CD4-positive, alpha-beta T cell treated with Interferon gamma for 1 hour (primary cell): ENCODE results near the gene TEX12.
"Not testable (repeated sequence)": the region's sequence is repeated elsewhere in the genome, so short reads cannot be mapped to it uniquely, and the experiment has no call there.

Source experiments
- DNase-seq: peaks from one replicate; pipeline ENCODE4 v3.0.0-alpha.2; 2020

TEX12 gene, protein sequence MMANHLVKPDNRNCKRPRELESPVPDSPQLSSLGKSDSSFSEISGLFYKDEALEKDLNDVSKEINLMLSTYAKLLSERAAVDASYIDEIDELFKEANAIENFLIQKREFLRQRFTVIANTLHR

DNA sequence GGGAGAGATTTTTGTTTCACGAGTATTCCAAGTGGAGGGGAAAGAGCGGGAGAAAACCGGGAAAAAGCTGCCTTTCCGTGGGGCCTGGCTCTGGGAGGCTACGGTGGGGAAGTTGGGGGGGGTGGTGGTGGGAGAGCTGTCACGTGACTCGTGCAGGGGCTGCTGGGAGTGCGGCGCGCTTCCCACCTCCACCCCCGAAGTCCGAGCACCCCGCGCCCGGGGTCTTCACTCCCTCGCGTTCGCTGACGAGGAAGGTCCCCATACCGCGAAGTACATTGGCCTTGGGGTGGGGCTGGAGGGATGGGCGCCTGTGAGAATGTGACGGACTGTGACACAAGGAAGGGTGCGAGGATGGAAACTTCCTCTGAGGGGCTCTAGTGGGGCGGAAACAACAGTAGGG, at the start of gene TEX12:
TSS of gene TEX12 (plus strand) at position 228 of the 400 bp plus-strand sequence. CDS start 1,897 bp downstream, outside the sequence.
- no peak for DNase-seq

DNA sequence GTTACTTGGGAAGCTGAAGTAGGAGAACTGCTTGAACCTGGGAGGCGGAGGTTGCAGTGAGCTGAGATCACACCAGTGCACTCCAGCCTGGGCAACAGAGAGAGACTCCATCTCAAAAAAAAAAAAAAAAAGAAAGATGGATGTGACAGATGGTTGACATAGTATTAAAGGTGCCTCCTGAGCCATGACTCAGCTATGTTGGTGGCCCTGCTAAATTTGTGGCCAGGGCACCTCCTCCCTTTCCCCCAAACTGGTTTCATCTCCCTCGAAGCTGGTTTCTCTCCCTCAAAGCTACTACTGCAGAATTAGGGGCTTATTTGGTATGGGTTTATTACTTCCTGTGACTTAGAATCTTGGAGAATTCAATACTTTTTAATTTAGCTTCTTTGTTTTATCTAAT, 49.0 kb upstream of the TEX12 start:
- no peak for DNase-seq

DNA sequence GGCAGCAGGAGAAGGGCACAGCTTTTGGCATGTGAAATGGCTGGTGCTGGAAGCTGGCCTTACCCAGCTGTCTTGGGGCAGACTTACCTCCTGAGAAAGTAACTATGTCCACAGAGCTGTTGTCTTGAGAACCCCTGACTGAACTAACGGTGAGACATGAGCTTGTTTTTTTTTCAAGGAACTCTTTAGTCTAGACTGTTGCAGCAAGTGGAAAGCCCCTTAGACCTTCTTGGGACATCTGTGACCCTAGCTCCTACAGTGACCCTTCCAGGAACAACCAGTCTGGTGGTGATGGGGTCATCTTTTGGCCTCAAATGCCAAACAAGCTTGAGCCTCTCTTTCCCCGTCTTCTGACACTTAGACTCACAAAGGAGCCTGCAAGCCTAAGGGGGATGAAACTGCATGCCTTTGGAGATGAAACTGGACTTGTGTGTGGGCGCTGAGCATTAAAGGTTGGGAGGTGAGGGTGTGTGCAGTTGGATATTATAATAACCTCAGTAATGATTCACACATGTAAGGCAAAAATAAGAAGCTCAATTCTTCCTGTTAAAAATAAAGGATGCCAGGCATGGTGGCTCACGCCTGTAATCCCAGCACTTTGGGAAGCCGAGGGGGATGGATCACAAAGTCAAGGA, 45.1 kb upstream of the TEX12 start:
- DNase-seq: no peak

DNA sequence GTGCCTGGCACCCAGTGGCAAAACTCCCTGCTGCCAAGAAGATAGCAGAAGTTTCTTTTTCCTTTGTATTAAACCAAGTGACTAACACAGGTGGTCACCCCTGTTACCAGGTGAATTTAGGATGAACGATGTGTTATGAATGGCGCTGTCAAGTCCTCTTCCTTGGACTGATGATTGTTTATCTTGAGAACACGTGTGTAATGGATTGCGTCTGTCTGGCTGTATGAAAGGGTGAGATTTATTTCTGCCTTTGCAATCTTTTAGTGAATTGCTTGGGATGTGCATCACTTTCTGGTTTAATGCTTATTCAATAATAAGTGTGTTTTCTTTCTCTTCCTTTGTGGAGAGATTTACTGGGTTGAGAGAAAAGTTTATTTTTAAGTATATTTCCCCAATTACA, 44.0 kb upstream of the TEX12 start:
- DNase-seq: no peak

DNA sequence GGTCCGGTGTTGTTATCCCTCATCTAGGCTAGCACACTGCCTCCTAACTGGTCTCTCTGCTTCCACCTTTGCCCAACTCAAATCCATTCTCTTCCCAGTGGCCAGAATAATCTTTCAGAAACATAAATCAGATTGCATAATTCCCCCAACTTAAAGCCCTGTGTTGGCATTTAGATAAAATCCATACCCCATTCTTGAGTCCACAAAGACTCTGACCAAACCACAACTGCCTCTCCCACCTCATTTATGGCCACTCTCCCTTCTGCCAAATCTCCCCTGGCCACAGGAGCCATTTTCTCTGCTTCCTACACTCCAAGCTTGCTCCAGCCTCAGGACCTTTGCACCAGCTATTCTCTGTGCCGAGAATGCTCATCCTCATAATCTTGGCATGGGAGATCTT, 40.1 kb upstream of the TEX12 start:
- DNase-seq: no peak

DNA sequence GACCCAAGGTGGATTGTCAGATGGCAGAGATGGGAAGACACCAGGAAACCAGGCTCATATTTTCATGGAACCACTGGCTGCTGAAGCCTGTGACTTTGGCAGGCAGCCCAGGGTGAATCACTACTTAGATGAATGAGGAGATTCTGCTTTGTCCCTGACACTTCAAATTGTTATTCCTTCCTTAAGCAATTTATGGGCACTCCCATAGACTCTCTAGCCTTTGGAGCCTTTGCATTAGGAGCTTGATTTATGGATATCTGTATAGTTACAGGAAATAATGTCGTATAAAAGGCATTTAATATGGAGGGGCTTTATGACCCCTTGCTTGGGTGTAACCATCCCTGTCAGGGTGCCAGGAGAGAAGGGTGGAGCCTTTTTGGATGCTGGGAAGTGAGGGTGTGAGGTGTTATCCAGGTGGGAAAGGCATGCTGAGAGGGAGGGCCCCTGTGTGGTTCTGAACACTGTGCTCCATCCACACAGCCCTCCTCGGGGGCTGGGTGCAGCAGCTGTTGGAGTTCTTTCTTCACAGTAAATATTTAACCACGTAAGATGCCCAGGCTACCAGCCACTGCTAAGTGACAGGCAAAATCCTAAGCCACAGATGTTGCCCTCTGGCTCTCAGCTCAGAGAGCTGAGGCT, 38.6 kb upstream of the TEX12 start:
- DNase-seq: no peak

DNA sequence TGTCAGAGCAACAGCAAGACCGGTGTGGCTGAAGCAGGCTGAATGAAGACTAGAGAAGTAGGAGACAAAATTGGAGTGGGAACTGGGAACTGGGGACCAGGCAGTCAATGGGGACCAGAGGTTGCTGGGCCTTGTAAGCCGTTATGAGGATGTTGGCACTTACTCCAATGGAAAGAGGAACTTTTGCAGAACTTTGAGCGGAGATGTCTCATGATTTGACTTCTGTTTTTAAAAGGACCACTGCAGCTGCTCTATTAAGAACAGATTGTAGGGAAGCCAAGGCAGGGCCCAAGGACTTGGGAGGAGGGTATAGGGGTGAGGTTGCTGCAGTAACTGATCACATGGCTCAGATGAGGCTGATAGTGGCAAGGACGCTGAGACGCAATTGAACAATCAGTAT, 37.5 kb upstream of the TEX12 start:
- no peak for DNase-seq

DNA sequence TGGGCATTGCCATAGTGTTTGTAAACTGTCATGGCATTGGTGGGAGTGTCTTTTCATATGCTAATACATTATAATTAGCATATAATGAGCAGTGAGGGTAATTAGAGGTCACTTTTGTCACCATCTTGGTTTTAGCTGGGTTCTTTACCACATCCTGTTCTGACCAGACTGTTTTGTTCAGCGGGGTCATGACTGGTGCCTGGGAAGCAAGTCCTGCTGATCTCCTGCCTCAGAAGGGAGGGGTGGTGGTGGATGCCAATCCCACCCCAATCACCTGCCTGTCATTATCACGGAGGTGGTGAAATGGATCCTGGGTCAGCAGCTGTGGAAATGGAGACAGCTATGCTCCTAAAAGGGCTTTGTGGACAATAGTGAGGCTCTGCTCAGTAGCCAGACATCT, 34.4 kb upstream of the TEX12 start:
- DNase-seq: no peak

DNA sequence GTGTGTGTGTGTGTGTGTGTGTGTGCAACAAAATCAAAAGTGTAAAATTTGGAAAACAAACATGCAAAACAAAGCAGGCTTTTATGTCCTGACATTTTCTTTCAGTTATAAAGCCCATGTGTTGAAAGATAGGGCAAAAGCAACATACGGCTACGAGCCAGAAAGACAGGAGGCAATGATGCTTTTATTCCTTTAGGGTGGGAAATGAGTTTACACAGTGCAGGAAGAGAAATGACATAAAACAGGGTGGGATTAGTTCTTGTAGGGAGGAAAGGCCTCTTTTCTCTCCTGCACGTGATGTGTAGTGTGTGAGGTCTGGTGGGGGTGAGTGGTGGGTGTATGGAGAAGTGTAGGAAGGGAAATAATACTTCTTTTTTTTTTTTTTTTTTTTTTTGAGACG, 32.7 kb upstream of the TEX12 start:
- no peak for DNase-seq

DNA sequence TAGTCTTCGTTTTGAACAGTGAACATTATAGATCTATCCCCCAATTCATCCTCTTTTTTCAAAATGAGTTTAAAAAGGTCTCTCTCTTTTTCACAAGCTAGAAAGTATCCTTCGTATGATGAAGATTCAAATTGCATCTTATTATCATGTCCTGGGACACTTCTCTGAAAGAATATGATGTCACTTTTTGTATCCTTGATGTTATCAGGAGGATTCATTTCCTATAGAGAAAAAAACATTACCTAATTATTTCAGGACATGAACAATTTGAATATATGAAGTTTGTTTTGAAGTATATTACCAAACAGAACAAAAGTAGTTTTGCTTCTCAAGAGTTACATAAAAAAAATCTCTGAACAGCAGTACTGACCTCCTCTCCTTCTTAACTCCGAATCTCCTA, 23.6 kb upstream of the TEX12 start:
- DNase-seq: no peak

DNA sequence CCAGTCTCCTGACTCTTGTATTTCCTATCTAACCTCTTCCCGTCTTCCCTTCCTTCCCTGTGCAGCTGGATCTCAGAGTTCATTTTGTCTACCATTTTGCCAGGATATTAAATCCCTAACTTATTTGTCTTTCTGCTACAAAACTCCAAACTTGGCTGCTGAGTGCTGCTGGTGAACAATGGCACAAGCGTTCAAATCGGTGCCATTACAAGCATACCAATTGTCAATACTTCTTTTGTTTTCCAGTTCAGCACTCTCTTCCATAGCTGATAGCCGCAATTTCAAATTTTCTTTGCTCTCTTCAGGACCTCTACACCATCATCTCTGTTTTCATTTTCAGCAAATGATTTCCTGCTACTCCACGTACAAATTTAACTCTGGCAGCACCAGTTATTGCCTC, 16.7 kb upstream of the TEX12 start:
- DNase-seq: no peak

DNA sequence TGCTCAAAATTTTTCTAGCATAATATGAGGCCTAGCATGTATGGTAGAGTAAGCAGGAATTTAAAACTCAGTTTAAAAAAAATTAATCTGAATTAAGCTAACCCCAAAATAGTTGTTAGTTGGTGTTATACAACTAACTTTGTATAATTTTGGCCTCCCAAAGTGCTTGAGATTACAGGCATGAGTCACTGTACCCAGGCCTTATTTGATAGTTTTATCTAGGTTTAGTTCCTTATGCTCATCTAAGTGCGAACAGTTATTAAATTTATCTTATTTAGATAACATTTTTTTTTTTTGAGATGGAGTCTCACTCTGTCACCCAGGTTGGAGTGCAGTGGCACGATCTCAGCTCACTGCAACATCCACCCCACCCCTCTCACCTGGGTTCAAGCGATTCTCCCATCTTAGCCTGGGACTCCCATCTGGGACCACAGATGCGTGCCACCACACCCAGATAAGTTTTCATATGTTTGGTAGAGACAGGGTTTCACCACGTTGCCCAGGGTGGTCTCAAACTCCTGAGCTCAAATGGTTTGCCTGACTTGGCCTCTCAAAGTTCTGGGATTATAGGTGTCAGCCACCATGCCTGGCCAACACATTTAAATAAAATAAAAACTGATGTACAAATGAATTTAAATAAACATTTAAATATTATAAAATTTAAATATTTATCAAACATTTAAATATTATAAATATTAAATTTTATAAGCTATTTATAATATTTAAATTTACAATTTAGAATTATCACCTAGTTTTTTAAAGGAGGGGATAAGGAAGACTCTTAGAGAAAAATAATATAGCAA, 10.8 kb upstream of the TEX12 start:
- no peak for DNase-seq

DNA sequence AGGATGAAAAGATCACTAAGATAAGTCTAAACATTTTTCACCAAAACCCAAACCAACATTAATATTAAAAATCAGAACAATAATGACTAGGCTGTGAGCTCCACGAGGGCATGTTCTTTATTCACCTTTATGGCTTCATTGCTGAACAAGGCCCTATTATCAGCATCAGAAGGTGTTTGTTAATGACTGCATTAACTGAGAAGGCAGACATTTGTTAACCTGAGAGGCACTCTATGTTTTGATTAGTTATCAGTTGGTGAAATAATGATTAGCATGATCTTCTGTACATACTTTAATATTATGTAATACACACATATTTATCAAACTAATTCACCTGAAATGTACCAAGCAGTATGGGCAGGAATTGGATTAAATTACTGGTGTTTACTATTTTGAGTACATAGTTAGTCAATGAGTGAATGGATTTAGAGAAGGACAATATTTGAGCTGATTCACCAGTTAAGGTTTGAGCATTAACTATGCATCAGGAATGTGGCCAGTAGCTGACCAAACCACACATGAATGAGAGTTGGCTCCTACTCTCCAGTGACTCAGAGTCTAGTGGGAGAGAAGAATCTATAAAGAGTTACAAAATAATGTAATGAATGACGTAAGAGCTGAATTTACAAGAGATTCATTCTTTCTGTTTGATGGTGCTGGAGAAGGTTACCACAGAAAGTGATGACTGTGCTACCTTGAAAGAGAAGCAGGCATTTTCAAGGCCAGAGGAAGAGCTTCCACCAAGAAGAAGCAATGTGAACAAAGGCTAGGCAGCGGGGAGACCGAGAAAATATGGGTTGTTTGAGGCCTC, 10.0 kb upstream of the TEX12 start:
- peak; percentile 23 for DNase-seq

DNA sequence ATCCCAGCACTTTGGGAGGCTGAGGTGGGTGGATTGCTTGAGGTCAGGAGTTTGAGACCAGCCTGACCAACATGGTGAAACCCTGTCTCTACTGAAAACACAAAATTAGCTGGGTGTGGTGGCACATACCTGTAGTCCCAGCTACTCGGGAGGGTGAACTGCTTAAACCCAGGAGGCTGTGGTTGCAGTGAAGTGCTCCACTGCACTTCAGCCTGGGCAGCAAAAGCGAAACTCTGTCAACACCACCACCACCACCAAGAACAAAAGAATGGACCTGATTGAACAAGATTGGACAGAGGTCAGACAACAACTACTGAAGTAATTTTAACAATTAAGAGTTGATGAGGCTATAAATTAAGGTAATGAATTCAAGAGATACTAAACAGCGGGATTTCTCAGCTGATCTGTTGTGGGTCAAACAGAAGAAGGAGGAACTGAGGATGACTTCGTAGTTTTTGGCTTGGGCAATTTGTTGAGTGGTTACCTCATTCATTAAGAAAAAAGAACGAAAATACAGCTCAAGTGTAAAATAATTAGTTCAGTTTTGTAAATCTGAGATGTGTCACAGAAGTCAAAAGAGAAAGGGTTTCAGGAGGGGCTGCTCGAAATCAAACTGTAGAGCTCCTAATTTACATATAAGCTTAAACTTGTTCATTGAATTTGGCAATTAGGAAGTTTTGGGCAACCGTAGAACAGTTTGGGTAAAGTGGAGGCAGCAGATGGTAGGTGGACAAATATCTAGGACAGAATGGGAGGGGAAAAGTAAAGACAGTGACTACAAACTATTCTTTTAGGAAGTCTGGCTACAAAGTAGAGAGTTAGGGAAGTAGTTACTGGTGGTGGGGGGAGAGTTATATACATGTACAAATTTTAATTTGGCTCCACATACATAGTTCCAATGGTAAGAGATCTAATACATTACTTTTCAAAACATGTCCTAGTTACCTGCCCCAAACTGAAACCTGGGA, 7.8 kb upstream of the TEX12 start:
- DNase-seq: no peak

DNA sequence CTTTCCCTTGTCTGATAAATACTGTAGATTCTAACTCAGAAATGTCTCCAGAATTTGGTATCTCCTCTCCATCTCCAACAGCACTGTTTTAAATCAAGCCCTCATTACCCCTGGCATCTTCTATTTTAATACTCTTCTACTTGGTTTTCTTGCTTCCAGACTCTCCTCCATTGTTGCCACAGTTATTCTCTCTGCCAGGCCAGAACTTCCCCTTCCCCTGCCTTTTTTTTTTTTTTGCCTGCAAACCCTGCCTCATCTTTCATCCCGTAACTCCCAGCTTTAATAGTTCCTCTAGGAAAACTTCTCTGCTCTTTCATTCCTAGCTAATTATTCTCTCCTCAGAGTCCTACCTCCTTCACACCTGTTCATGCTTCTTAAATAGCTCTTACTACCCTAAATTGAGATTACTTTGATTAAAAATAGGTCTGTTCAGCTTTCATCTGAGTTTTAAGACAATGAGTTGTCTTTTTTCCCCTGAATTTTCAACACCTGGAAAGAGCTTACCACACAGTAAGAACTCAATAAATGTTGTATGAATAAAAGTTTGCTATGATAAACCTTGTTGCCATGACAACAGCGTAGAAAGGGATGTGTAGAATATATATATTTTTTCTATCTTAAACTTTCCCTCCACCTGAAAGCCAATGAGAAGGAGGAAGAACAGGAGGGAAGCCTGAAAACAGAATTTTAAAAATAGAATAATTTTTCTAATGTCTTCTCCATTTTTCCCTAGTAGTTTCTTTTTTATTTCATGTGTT, 6.9 kb upstream of the TEX12 start:
- no peak for DNase-seq

DNA sequence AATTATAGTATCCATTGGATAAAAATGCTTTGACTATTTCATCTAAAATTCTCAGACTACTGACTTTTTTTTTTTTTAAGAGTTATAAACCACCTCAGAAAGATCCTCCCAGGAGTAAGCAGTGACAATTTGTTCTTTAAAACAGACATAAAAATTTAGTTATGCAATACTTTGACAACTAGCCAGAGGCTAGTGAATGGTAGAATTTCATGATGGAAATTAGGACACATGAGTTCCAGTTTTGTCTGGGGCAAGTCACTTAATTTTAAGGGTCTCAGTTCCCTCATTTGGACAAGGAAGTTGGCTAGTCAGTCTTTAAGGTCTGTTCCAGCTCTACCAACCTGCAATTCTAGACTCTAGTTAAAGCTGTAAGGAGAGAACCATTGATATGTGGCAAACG, 6.2 kb upstream of the TEX12 start:
- DNase-seq: no peak

DNA sequence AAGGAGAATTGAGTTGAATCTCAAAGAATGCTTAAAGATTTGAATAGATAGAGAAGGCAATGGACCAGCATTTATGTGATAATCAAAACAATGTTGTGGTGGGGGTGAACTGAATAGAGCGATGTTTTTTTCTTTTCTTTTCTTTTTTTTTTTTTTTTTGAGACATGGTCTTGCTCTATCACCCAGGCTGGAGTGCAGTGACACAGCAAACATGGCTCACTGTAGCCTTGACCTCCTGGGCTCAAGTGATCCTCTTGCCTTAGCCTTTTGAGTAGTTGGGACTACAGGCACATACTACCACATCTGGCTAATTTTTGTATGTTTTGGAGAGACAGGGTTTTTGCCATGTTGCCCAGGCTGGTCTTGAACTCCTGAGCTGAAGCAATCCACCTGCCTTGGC, 5.0 kb upstream of the TEX12 start:
- DNase-seq: not testable (repeated sequence)

DNA sequence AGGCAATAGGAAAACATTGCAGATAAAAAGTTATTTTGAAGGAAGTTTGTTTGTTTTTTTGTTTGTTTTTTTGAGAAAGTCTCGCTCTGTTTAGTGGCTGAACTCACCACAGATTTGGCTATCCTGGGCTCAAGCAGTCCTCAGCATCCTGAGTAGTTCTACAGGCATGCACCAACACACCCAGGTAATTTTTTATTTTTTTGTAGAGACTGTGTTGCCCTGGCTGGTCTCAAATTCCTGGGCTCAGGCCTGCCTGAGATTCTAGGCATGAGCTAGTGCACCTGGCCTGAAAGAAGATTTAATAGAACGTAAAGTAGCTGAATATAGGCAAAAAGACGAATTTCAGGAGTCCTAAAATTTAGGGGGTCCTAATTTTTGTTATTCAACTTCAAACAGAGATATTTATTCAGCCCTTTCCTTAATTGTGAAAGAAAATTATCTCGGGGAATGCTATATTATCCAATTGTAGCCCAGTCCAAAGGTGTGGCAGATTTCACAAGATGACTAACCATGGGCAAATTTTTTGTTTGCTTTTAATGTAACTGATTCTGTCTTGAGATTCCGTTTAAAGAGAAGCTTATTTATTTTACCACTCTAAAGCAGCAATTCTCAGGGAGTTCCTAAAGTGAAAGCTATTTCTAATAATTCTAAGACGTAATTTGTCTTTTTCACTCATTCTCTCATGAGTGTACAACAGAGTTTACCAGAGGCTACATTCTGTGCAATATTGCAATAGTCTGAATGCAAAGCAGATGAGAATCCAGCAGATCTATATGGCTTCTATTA, 4.2 kb upstream of the TEX12 start:
- no peak for DNase-seq

DNA sequence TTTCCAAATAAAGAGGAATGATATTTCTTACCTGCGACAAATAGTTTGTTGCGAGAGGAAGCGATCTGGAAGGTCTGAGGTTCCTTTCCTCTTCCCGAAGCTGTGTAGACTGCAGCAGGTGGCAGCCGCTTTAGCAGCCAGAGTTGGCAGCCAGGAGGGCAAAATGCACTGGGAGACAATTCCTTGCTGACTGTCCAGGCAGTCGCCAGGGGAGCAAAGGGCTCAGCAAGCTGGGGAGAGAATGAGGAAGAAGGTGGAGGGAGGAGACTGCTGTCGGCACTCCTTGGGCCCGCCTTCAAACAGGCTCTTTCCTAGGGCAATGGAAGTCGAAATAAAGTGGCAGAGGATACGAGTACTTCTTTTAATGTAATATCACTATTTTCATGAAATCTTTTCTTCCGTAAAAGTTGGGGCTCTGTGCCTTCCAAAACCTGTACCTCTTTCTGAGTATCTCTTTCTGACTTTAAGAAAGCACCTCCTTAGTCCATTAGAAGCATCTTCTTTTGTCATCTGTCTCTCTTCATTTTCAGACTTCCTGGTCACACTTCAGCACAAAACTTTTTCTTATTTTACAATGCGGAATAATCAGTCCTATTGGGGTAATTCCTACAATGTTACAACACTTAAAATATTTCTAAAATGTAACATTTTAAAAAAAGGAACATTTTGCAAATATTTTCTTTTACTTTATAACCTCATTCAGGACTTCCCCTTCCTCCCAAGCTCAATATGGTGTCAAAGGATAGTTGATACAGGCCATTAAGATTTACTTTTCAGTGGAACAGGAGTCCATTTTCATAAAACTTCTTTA, 3.1 kb upstream of the TEX12 start, which contains the start of gene IL18:
TSS of gene IL18 (minus strand) at position 220 of the 811 bp plus-strand sequence. CDS start 9,041 bp downstream, outside the sequence.
- DNase-seq: peak; percentile 21
